ENCODE measurements around the gene SERPINA3.
A peak's percentile ranks its signal among the peaks of the same experiment; 100 is the strongest.

SERPINA3 gene

DNA sequence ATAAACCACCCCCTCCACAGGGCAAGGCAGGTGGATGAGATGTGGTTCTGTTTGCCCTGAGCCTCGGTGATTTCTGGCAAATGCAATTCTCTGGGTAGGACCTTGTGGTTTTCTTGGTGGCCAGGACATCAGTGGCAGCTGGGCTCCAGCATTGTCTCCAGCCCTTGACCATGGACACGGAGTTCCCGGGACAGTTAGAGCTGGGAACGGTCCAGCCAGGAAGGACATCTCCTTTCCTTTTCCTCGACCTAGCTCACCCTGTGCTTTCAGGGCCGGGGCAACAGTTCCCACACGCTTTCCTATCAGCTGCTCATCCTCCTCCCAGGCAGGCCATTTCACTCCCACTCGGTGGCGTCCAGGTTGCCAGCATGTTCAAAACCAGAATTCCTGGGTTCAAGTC is 41.8 kb upstream of the SERPINA3 start:
- CTCF ChIA-PET: interaction anchor here (1.0 to 2.0 kb wide), 2 partner anchors 13 to 21 kb away, joined by 3 to 9 read pairs; no protein-coding TSS in a partner anchor
- DNase-seq (ENCODE audit: low read depth, low spot score): no peak
- no peak overlapping the region for H3K4me3 ChIP-seq (ENCODE audit: low read depth, low read length)
- POLR2A ChIA-PET: no interaction called here
- TF ChIP-seq, protein P1, sequence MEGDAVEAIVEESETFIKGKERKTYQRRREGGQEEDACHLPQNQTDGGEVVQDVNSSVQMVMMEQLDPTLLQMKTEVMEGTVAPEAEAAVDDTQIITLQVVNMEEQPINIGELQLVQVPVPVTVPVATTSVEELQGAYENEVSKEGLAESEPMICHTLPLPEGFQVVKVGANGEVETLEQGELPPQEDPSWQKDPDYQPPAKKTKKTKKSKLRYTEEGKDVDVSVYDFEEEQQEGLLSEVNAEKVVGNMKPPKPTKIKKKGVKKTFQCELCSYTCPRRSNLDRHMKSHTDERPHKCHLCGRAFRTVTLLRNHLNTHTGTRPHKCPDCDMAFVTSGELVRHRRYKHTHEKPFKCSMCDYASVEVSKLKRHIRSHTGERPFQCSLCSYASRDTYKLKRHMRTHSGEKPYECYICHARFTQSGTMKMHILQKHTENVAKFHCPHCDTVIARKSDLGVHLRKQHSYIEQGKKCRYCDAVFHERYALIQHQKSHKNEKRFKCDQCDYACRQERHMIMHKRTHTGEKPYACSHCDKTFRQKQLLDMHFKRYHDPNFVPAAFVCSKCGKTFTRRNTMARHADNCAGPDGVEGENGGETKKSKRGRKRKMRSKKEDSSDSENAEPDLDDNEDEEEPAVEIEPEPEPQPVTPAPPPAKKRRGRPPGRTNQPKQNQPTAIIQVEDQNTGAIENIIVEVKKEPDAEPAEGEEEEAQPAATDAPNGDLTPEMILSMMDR (IDR thresholded peaks at IDR 0.05; ENCODE audit: insufficient read depth, low read length, missing control alignments): no peak

DNA sequence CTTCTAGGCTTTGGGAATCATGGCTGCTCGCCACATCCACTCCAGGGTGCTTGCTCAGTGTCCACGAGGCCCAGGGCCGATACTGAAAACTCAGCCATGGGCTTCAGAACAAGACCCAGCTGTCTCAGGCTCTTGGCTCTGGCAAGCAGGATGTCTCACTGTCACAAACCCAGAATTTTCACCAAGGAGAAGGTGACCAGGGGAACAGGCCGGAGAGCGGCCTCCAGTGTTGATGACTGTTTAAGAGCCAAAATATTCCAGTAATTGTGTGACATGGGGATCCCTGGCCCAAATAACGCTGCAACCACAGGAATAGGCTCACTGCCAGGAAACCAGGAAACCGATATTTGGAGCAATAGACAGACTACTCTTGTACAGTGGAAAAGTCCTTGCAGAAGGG is 40.8 kb upstream of the SERPINA3 start:
- no peak overlapping the region for H3K4me3 ChIP-seq (ENCODE audit: low read depth, low read length)
- CTCF ChIA-PET: interaction anchor here (1.2 to 2.0 kb wide), 2 partner anchors 22 to 28 kb away, joined by 3 to 9 read pairs; no protein-coding TSS in a partner anchor
- POLR2A ChIA-PET: no interaction called here
- DNase-seq (ENCODE audit: low read depth, low spot score): no peak
- TF ChIP-seq, protein P1 (IDR thresholded peaks at IDR 0.05; ENCODE audit: insufficient read depth, low read length, missing control alignments): no peak

DNA sequence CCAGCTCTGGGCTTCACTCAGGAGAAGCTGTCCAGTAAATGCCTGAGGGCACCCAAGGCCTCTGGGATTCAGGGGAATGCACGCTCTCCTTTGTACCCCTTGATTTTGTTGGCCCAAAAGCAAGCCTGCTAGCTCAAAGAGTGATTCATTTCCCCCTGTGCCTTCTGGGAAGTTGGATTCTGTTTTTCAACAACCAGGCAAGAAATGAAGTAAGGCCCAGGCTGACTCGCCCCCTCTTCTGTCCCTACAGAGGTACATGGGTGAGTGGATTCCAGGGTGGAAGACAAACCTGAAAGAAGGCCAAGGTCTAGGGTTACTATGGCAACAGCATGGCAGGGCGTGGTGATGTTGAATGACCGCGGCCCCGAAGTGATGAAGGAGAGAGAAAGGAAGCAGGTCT is 40.2 kb upstream of the SERPINA3 start:
- CTCF ChIA-PET: interaction anchor here (1.2 kb wide), 1 partner anchor 27 kb away, joined by 3 read pairs; no protein-coding TSS in a partner anchor
- DNase-seq (ENCODE audit: low read depth, low spot score): peak; percentile 24
- POLR2A ChIA-PET: interaction anchor here (0.6 kb wide), 1 partner anchor 212 kb away, joined by 3 read pairs; no protein-coding TSS in a partner anchor
- H3K4me3 ChIP-seq (ENCODE audit: low read depth, low read length): no peak overlapping the region
- TF ChIP-seq, protein P1 (IDR thresholded peaks at IDR 0.05; ENCODE audit: insufficient read depth, low read length, missing control alignments): no peak

DNA sequence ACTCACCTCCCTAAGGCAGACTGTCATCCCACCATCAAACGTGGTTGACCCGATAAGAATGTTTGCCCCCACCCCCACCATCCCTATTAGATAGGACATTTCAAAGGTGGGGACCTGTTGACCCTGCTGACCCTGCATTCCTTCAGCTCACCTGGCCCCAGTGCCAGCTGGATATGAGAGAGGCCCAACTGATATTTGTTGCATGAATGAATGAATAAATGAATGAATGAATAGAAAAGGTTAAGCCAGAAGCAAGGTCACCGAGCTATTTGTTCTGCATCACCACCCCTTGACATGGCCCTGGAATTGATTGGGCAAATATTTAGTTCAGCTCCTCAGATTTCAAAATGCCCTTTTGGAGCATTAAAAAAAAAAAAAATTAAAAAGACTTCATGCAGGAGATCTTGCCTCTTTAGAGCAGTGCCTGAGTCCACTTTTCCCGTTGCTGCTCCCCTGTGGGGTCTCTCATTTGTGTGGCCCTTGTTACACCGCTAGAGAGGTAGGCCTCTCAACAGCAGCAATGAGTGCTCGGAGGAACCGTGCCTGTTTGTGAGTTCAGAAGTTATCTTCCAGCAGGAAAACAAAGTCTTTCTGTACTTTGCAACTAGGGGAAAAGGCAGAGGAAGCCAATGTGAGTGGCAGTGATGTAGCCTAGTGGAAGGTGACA is 39.4 kb upstream of the SERPINA3 start:
- TF ChIP-seq, protein P1 (IDR thresholded peaks at IDR 0.05; ENCODE audit: insufficient read depth, low read length, missing control alignments): no peak
- DNase-seq (ENCODE audit: low read depth, low spot score): no peak
- ChIA-PET POLR2A (interaction anchor here (0.6 kb wide), 1 partner anchor 212 kb away, joined by 3 read pairs; no protein-coding TSS in a partner anchor), CTCF (interaction anchor here (1.7 kb wide), 1 partner anchor 24 kb away, joined by 7 read pairs; no protein-coding TSS in a partner anchor)
- no peak overlapping the region for H3K4me3 ChIP-seq (ENCODE audit: low read depth, low read length)

DNA sequence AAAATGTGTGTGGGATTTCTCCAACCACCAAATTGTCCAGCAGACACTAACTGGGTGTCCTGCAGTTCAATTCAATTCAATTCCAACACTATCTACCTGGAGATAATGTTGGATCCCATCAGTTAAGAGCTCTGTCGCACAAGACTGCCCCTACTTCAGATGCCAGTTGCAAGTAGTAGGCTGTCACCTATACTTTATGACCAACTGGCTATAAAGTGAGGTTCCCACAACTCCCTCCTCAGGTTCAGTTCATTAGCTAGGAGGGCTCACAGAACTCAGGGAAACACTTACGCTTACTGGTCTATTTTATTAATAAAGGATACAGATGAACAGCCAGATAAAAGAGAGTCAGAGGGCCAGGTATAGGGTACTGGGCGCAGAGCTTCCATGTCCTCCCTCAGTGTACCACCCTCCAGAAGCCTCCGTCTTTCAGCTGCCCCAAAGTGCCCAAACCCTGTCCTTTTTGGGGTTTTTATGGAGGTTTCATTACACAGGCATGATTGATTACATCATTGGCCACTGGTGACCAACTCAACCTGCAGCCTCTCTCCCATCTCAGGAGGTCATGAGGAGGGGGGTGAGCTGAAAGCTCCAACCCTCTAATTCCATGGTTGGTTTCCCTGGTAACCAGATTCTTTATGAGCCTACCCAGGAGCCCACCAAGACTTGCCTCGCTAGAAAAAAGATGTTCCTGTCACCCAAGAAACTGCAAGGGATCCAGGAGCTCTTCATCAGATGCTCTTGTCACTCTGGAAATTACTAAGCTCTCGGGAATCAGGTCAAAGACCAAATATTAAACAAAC is 38.5 kb upstream of the SERPINA3 start:
- CTCF ChIA-PET: interaction anchor here (0.6 to 1.7 kb wide), 2 partner anchors 25 to 140 kb away, joined by 3 to 7 read pairs; no protein-coding TSS in a partner anchor
- POLR2A ChIA-PET: no interaction called here
- TF ChIP-seq, protein P1 (IDR thresholded peaks at IDR 0.05; ENCODE audit: insufficient read depth, low read length, missing control alignments): no peak
- H3K4me3 ChIP-seq (ENCODE audit: low read depth, low read length): no peak overlapping the region
- no peak for DNase-seq (ENCODE audit: low read depth, low spot score)

DNA sequence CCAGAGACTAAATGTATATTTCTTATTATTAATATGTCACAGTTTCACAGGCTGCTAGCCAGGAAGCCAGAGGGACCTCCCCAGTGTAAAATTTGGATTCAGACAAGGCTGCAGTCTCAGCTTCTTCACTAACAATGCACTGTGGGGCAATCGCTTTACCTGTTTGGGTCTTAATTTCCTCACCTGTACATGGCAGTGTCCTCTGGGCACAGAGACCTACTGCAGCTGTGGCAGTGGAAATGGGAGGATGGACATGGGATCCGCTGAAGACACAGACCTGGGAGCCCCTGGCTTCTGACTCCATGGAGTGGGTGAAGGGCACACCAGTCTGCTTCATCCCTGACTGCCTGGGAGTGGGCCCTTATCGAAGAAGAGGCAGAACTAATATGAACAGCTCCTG is 37.9 kb upstream of the SERPINA3 start:
- ChIA-PET POLR2A (no interaction called here), CTCF (no interaction called here)
- no peak for DNase-seq (ENCODE audit: low read depth, low spot score)
- H3K4me3 ChIP-seq (ENCODE audit: low read depth, low read length): no peak overlapping the region
- TF ChIP-seq, protein P1 (IDR thresholded peaks at IDR 0.05; ENCODE audit: insufficient read depth, low read length, missing control alignments): no peak
